Panc1 (cell line): ENCODE data around the gene AGBL4. TPM values are rescaled to one million over a fixed set of nuclear protein-coding genes. Genes with fewer than 3 reads are reported as not detected.

Source experiments
- ATAC-seq: fragments of 200-7000 bp; cut with Tn5 transposase; 2 replicates; pipeline ENCODE4 v1.9.1; 2020; ENCODE audit warnings: mild to moderate bottlenecking, moderate library complexity
- BruUV-seq: library from RNA; stranded (reverse); fragments of 400-500 nt; replicated peaks from 2 replicates; lab custom pipeline; 2021; lab: Mats Ljungman, UMichigan
- CTCF ChIA-PET: fragments of 300-600 bp; sonication (Branson Sonifier 250); formaldehyde crosslinking; loops from one replicate; lab custom pipeline; 2022; ENCODE audit warnings: antibody characterized with exemption; lab: Charles Lee
- POLR2A ChIA-PET: fragments of 300-600 bp; sonication (Branson Sonifier 250); formaldehyde crosslinking; loops from one replicate; lab custom pipeline; 2022; ENCODE audit warnings: antibody characterized with exemption; lab: Charles Lee
- DNase-seq: peaks from one replicate; pipeline ENCODE4 v3.0.0-alpha.2; 2010; ENCODE audit warnings: low read depth, low spot score
- H3K27ac ChIP-seq: 2 replicates; pipeline ENCODE4 v1.5.1; 2011; ENCODE audit warnings: mild to moderate bottlenecking, low read length, inconsistent platforms
- H3K27me3 ChIP-seq: fragments of 200-500 bp; sonication (Bioruptor generic); 2 replicates; pipeline ENCODE4 v1.6.0; 2014; ENCODE audit warnings: low read length, inconsistent platforms; ENCODE audit not compliant: control insufficient read depth, insufficient read depth
- H3K36me3 ChIP-seq: fragments of 200-500 bp; sonication (Bioruptor generic); 2 replicates; pipeline ENCODE4 v1.5.1; 2014; ENCODE audit warnings: inconsistent platforms, mild to moderate bottlenecking, low read length, moderate library complexity; ENCODE audit not compliant: control insufficient read depth, insufficient read depth
- H3K4me1 ChIP-seq: 2 replicates; pipeline ENCODE4 v1.5.1; 2011; ENCODE audit warnings: inconsistent platforms, mild to moderate bottlenecking, low read length, moderate library complexity; ENCODE audit not compliant: control insufficient read depth, insufficient read depth
- H3K4me3 ChIP-seq, 2 experiments: 2 replicates each; pipeline ENCODE4 v1.5.1; 2011 to 2012; ENCODE audit warnings: low read depth in 2 of 2, low read length in 2 of 2, mild to moderate bottlenecking in 2 of 2, inconsistent platforms in 1 of 2, moderate library complexity in 1 of 2
- H3K9me3 ChIP-seq: fragments of 200-500 bp; sonication (Bioruptor generic); 2 replicates; pipeline ENCODE4 v1.5.1; 2014; ENCODE audit warnings: low read depth, mild to moderate bottlenecking, inconsistent platforms, low read length, moderate library complexity; ENCODE audit not compliant: control insufficient read depth, insufficient read depth
- POLR2AphosphoS5 ChIP-seq: IDR thresholded peaks from 2 replicates; pipeline ENCODE4 v1.6.1; 2012; ENCODE audit warnings: mild to moderate bottlenecking, low read depth, low read length, moderate library complexity
- SIN3A ChIP-seq: IDR thresholded peaks from 2 replicates; pipeline ENCODE4 v1.6.1; 2012; ENCODE audit warnings: low read depth, mild to moderate bottlenecking, low read length, moderate library complexity, borderline replicate concordance; ENCODE audit not compliant: insufficient read depth
- TCF7L2 ChIP-seq: IDR thresholded peaks from 2 replicates; pipeline ENCODE4 v1.6.1; 2011; ENCODE audit warnings: mild to moderate bottlenecking, low read depth, low read length, inconsistent platforms
- in situ Hi-C: cut with HindIII; loops from 2 replicates; pipeline ENCODE4 v1.10.0; 2016; ENCODE audit warnings: low sequenced_read_pairs, low pct_unique_long_range_greater_than_20kb
- intact Hi-C: fragments of 100-400 bp; cut with micrococcal nuclease; formaldehyde crosslinking; loops from one replicate; pipeline ENCODE4 v1.10.0; 2022; ENCODE audit not compliant: unreplicated experiment
- total RNA-seq: library from RNA; stranded (reverse); gene quantifications from one replicate; pipeline ENCODE4 v1.2.1, GENCODE V29; 2021; ENCODE audit not compliant: unreplicated experiment
- TF ChIP-seq, protein P1 (sequence below), 2 experiments: IDR thresholded peaks; 2 replicates each; pipeline ENCODE4 v1.6.1; 2011 to 2012; ENCODE audit warnings: low read depth in 2 of 2, control low read depth in 1 of 2, low read length in 1 of 2, mild to moderate bottlenecking in 1 of 2, moderate library complexity in 1 of 2; ENCODE audit not compliant: insufficient read depth in 1 of 2
- TF ChIP-seq, protein P2 (sequence below): fragments of 450-650 bp; IDR thresholded peaks from 2 replicates; pipeline ENCODE4 v1.5.1; 2017; ENCODE audit warnings: mild to moderate bottlenecking

The AGBL4 gene
- total RNA-seq, 1 experiment from 2014 or later, result not detected

DNA sequence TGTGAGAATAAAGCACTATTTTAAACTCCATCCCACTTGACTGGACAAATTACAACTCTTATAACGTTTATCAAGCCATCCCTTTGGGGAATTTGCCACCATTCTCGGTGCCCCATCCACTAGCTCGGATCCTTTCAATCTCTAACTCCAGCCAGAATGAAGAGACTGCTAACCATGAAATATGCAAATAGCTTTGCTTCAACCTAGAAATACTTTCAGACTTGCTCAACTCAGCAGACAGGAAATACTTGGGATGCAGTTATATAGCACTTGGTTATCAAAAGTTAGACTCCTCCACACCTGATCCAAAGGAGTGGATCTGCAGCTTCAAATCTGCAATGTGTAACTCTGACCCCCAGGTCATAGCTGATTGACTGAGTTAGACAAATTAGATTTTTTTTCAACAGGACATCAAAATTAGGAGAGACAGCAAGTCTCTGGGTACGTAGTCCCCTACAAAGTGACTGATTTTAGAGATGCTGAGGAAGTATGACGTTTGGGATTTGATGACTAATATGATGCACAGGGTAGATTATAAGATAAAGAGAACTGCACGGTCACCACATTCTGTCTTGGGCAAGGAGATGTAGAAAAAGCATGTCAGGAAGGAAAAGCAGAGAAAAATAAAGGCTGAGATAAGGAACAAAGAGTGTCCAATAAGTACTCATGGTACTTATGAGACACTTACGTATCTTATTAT, 496.0 kb downstream of the AGBL4 start:
- no peak for DNase-seq
- Histone ChIP-seq H3K9me3 (no peaks in the 10 kb centered on the region), H3K4me3 (no peak overlapping the region), H3K27me3 (no peaks in the 10 kb centered on the region), H3K4me1 (no peaks in the 10 kb centered on the region), H3K36me3 (no peaks in the 10 kb centered on the region), H3K27ac (no peak overlapping the region)
- ChIA-PET CTCF (no interaction called here), POLR2A (no interaction called here)
- TF ChIP-seq, protein P1, sequence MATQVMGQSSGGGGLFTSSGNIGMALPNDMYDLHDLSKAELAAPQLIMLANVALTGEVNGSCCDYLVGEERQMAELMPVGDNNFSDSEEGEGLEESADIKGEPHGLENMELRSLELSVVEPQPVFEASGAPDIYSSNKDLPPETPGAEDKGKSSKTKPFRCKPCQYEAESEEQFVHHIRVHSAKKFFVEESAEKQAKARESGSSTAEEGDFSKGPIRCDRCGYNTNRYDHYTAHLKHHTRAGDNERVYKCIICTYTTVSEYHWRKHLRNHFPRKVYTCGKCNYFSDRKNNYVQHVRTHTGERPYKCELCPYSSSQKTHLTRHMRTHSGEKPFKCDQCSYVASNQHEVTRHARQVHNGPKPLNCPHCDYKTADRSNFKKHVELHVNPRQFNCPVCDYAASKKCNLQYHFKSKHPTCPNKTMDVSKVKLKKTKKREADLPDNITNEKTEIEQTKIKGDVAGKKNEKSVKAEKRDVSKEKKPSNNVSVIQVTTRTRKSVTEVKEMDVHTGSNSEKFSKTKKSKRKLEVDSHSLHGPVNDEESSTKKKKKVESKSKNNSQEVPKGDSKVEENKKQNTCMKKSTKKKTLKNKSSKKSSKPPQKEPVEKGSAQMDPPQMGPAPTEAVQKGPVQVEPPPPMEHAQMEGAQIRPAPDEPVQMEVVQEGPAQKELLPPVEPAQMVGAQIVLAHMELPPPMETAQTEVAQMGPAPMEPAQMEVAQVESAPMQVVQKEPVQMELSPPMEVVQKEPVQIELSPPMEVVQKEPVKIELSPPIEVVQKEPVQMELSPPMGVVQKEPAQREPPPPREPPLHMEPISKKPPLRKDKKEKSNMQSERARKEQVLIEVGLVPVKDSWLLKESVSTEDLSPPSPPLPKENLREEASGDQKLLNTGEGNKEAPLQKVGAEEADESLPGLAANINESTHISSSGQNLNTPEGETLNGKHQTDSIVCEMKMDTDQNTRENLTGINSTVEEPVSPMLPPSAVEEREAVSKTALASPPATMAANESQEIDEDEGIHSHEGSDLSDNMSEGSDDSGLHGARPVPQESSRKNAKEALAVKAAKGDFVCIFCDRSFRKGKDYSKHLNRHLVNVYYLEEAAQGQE (IDR thresholded peaks at IDR 0.05; ENCODE audit: insufficient read depth in 1 of 2, low read depth in 2 of 2, low read length in 1 of 2), result no peak
- TF ChIP-seq SIN3A (no peak), POLR2AphosphoS5 (no peak), TCF7L2 (no peak)
- TF ChIP-seq, protein P2, sequence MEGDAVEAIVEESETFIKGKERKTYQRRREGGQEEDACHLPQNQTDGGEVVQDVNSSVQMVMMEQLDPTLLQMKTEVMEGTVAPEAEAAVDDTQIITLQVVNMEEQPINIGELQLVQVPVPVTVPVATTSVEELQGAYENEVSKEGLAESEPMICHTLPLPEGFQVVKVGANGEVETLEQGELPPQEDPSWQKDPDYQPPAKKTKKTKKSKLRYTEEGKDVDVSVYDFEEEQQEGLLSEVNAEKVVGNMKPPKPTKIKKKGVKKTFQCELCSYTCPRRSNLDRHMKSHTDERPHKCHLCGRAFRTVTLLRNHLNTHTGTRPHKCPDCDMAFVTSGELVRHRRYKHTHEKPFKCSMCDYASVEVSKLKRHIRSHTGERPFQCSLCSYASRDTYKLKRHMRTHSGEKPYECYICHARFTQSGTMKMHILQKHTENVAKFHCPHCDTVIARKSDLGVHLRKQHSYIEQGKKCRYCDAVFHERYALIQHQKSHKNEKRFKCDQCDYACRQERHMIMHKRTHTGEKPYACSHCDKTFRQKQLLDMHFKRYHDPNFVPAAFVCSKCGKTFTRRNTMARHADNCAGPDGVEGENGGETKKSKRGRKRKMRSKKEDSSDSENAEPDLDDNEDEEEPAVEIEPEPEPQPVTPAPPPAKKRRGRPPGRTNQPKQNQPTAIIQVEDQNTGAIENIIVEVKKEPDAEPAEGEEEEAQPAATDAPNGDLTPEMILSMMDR, result no peak
- BruUV-seq, result no TSS peak
- no peak for ATAC-seq
- intact Hi-C loops (no loop called here), in situ Hi-C loops (no loop called here)

DNA sequence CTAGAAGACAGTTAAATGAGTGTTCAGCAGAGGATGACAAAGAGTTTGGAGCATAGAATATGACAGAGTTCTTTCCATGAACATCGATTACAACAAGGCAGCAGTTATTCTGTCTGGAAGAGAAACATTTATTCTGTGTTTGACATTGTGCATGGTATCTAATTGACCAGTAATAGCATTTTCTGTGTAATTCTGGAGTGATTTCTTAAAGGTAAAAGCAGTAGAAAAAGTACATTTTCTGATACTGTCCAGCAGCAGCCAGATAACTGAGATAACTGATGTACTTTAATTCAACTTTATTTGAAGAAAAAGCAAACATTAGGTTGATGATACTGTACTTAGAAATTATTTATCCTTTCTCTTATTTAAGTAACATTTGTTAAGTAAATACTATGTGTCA, 497.1 kb downstream of the AGBL4 start:
- no TSS peak for BruUV-seq
- no peak for DNase-seq
- ChIA-PET CTCF (no interaction called here), POLR2A (no interaction called here)
- H3K27ac ChIP-seq, result no peak overlapping the region
- H3K36me3 ChIP-seq, result no peaks in the 10 kb centered on the region
- H3K9me3 ChIP-seq, result no peaks in the 10 kb centered on the region
- in situ Hi-C loops (no loop called here), intact Hi-C loops (no loop called here)
- TF ChIP-seq POLR2AphosphoS5 (no peak), SIN3A (no peak), TCF7L2 (no peak)
- TF ChIP-seq, protein P1 (IDR thresholded peaks at IDR 0.05; ENCODE audit: insufficient read depth in 1 of 2, low read depth in 2 of 2, low read length in 1 of 2), result no peak
- TF ChIP-seq, protein P2, result no peak
- H3K27me3 ChIP-seq, result no peaks in the 10 kb centered on the region
- H3K4me1 ChIP-seq, result no peaks in the 10 kb centered on the region
- no peak overlapping the region for H3K4me3 ChIP-seq
- ATAC-seq, result no peak
